A549 (cell line): Measurements from ENCODE around the gene PCDH12. TPM values are rescaled to one million over a fixed set of nuclear protein-coding genes. Genes with fewer than 3 reads are reported as not detected.

Experiments
- ATAC-seq, 2 experiments: fragments of 200-7000 bp in 1 of 2; fragments of >200 bp in 1 of 2; cut with Nextera tagmentation in 1 of 2; cut with Tn5 transposase in 1 of 2; 3 replicates each; pipeline versions ENCODE4 v1.8.0 to v1.9.1; 2018 to 2020; ENCODE audit warnings: mild to moderate bottlenecking in 1 of 2, moderate library complexity in 1 of 2
- CTCF ChIA-PET: fragments of 300-600 bp; sonication (Branson Sonifier 250); formaldehyde crosslinking; extraction: SDS; loops from one replicate; lab custom pipeline; 2021; ENCODE audit warnings: antibody characterized with exemption, inconsistent platforms; lab: Yijun Ruan, JAX
- POLR2A ChIA-PET: fragments of 350-600 bp; formaldehyde crosslinking; extraction: SDS; loops from one replicate; lab custom pipeline; 2021; ENCODE audit warnings: antibody characterized with exemption, inconsistent platforms; lab: Yijun Ruan, JAX
- DNase-seq, 2 experiments: peaks; one replicate each; pipeline versions ENCODE4 v3.0.0 to v3.0.0-alpha.2; 2011 to 2016; ENCODE audit warnings: low read depth in 1 of 2, low spot score in 1 of 2
- FAIRE-seq: peaks from 2 replicates; lab custom pipeline; 2011; peaks lifted over from hg19 to GRCh38; lab: Jason Lieb, UNC
- H3K27ac ChIP-seq, 2 experiments: fragments of >200 bp; sonication (Bioruptor Twin); formaldehyde crosslinking; 3 replicates each; pipeline ENCODE4 v1.5.1; 2016 to 2017
- H3K4me1 ChIP-seq: fragments of >200 bp; sonication (Bioruptor Twin); formaldehyde crosslinking; 3 replicates; pipeline ENCODE4 v1.6.1; 2016
- H3K4me2 ChIP-seq: fragments of >200 bp; sonication (Bioruptor Twin); formaldehyde crosslinking; 3 replicates; pipeline ENCODE4 v1.6.1; 2016
- H3K4me3 ChIP-seq: fragments of >200 bp; sonication (Bioruptor Twin); formaldehyde crosslinking; 3 replicates; pipeline ENCODE4 v1.5.1; 2016
- H3K9me3 ChIP-seq: fragments of >200 bp; sonication (Bioruptor Twin); formaldehyde crosslinking; 3 replicates; pipeline ENCODE4 v1.6.1; 2016
- CHD2 ChIP-seq: fragments of 150-350 bp; IDR thresholded peaks from 2 replicates; pipeline ENCODE4 v1.6.1; 2014; ENCODE audit warnings: low read length; ENCODE audit not compliant: partially characterized antibody
- E2F6 ChIP-seq: IDR thresholded peaks from 2 replicates; pipeline ENCODE4 v1.6.1; 2012; ENCODE audit warnings: low read depth, borderline replicate concordance
- EHF ChIP-seq: fragments of 250-450 bp; sonication (Bioruptor Pico); IDR thresholded peaks from 2 replicates; pipeline ENCODE4 v1.5.0; 2020; ENCODE audit warnings: mild to moderate bottlenecking
- ELK1 ChIP-seq: fragments of 150-350 bp; IDR thresholded peaks from 2 replicates; pipeline ENCODE4 v1.6.1; 2014; ENCODE audit warnings: low read depth, mild to moderate bottlenecking, low read length
- FOSL2 ChIP-seq, 2 experiments: fragments of 450-650 bp in 1 of 2; fragments of >200 bp in 1 of 2; sonication (Bioruptor Twin) in 1 of 2; formaldehyde crosslinking; IDR thresholded peaks; 2 replicates each; pipeline versions ENCODE4 v1.5.0 to v1.6.1; 2016 to 2020; ENCODE audit warnings: mild to moderate bottlenecking in 1 of 2, moderate library complexity in 1 of 2
- FOXS1 ChIP-seq: fragments of 250-450 bp; sonication (Bioruptor Pico); IDR thresholded peaks from 2 replicates; pipeline ENCODE4 v1.5.0; 2020; ENCODE audit warnings: mild to moderate bottlenecking, moderate library complexity
- GATA3 ChIP-seq: IDR thresholded peaks from 2 replicates; pipeline ENCODE4 v1.6.1; 2012; ENCODE audit warnings: borderline replicate concordance
- HES2 ChIP-seq: fragments of >200 bp; sonication (Bioruptor Twin); formaldehyde crosslinking; IDR thresholded peaks from 2 replicates; pipeline ENCODE4 v1.6.1; 2016
- HOXB13 ChIP-seq: fragments of 250-450 bp; sonication (Bioruptor Pico); IDR thresholded peaks from 2 replicates; pipeline ENCODE4 v1.5.0; 2020; ENCODE audit warnings: low read depth, mild to moderate bottlenecking, moderate library complexity
- MAFK ChIP-seq: fragments of 450-650 bp; IDR thresholded peaks from 2 replicates; pipeline ENCODE4 v1.6.1; 2014; ENCODE audit not compliant: partially characterized antibody
- PBX3 ChIP-seq: IDR thresholded peaks from 2 replicates; pipeline ENCODE4 v1.6.1; 2012
- POLR2A ChIP-seq: IDR thresholded peaks from 2 replicates; pipeline ENCODE4 v1.6.1; 2012; ENCODE audit warnings: mild to moderate bottlenecking, low read length
- POLR2AphosphoS2 ChIP-seq: conservative IDR thresholded peaks from 2 replicates; pipeline ENCODE4 v1.6.1; 2012; ENCODE audit warnings: low read length, improper control_type of control experiment, inconsistent platforms
- RCOR1 ChIP-seq: fragments of 150-350 bp; IDR thresholded peaks from 2 replicates; pipeline ENCODE4 v1.6.1; 2014; ENCODE audit warnings: antibody characterized with exemption, low read length, low read depth
- RNF2 ChIP-seq: fragments of 200-600 bp; sonication (generic); IDR thresholded peaks from 2 replicates; pipeline ENCODE4 v1.6.1; 2016; ENCODE audit warnings: low read depth, mild to moderate bottlenecking, antibody characterized with exemption, moderate library complexity, borderline replicate concordance
- SMC3 ChIP-seq: fragments of >200 bp; sonication (Bioruptor Twin); formaldehyde crosslinking; IDR thresholded peaks from 3 replicates; pipeline ENCODE4 v1.6.1; 2018; ENCODE audit warnings: inconsistent platforms
- TFCP2L1 ChIP-seq: fragments of 250-450 bp; sonication (Bioruptor Pico); IDR thresholded peaks from 2 replicates; pipeline ENCODE4 v1.5.0; 2021; ENCODE audit warnings: mild to moderate bottlenecking
- ZFP36 ChIP-seq: fragments of 450-650 bp; IDR thresholded peaks from 2 replicates; pipeline ENCODE4 v1.6.1; 2014; ENCODE audit warnings: borderline replicate concordance; ENCODE audit not compliant: partially characterized antibody
- ZNF302 ChIP-seq: fragments of 250-450 bp; sonication (Bioruptor Pico); IDR thresholded peaks from 2 replicates; pipeline ENCODE4 v1.9.0; 2021; ENCODE audit warnings: inconsistent platforms, mild to moderate bottlenecking, moderate library complexity
- ZSCAN20 ChIP-seq: fragments of 250-450 bp; sonication (Bioruptor Pico); IDR thresholded peaks from 2 replicates; pipeline ENCODE4 v1.8.0; 2022; ENCODE audit warnings: mild to moderate bottlenecking, moderate library complexity
- WGBS: methylation state at CpG from one replicate; pipeline ENCODE4 v1.1.6; 2017; ENCODE audit errors: missing lambda C conversion rate; 5-methylcytosine and 5-hydroxymethylcytosine counted together
- polyA plus RNA-seq, 4 experiments: library from polyadenylated mRNA; depleted of rRNA in 3 of 4; stranded (reverse); fragments of >200 nt; fragmentation: RNase III in 1 of 4; extraction: RNeasy Plus Mini Kit Qiagen cat#74134 plus additional on column Dnase treatment in 1 of 4; gene quantifications; 2 replicates in 3 of 4; 3 replicates in 1 of 4; pipeline ENCODE4 v1.2.3, GENCODE V29; 2011 to 2017

The PCDH12 gene
- polyA plus RNA-seq, 2 of the 4 experiments (the other 2 are of a cell fraction) = not detected

GRCh38 chr5:141940695-141941271 lies 17.2 kb downstream of the PCDH12 start:
- POLR2A ChIA-PET = interaction anchor here (0.9 to 4.8 kb wide), 2 partner anchors 17 to 28 kb away, joined by 4 to 28 read pairs; partner anchors contain the start of genes DELE1 and RNF14
- 0 out of 2 replicates have a peak, but pooled peaks have one; percentile 5 for TF ChIP-seq POLR2AphosphoS2
- no peak for TF ChIP-seq FOXS1
- TF ChIP-seq, all 56 proteins: peak for 1
- FAIRE-seq (no peak), DNase-seq (peak in 1 of 2 experiments; percentile 23), ATAC-seq (peak; percentile 75 to 79)
- Histone ChIP-seq H3K27ac (peak overlapping the region in 1 of 2 experiments; percentile 29; a peak in 1 of 6 replicates), H3K4me1 (peaks cover 9% of the 10 kb centered on the region; the same call in 2 of the 3 replicates), H3K4me3 (no peak overlapping the region), H3K9me3 (no peaks in the 10 kb centered on the region), H3K4me2 (no peak overlapping the region)
- CTCF ChIA-PET = interaction anchor here (0.6 to 11.8 kb wide), 8 partner anchors 9 to 249 kb away, joined by 3 to 158 read pairs (median 4); partner anchors contain the start of gene PCDH12
- WGBS = 48% methylated on average over 6 of the region's 6 CpGs

- FAIRE-seq = no peak
- ChIA-PET POLR2A (no interaction called here), CTCF (interaction anchor here (1.1 to 3.0 kb wide), 3 partner anchors 26 to 56 kb away, joined by 3 to 14 read pairs (median 3); no protein-coding TSS in a partner anchor)
- no peak overlapping the region for H3K27ac ChIP-seq
- H3K9me3 ChIP-seq = no peaks in the 10 kb centered on the region
- TF ChIP-seq E2F6 (no peak), GATA3 (no peak), HES2 (no peak), CHD2 (no peak), ZSCAN20 (no peak), MAFK (no peak), FOXS1 (no peak), FOSL2 (IDR thresholded peaks at IDR 0.05) (no peak), FOSL2 (CRISPR knock-in tag; IDR thresholded peaks at IDR 0.05) (no peak), POLR2A (no peak), HOXB13 (no peak), ELK1 (no peak), PBX3 (no peak), EHF (CRISPR knock-in tag) (no peak), SMC3 (no peak), ZNF302 (CRISPR knock-in tag) (no peak), ZFP36 (no peak), RCOR1 (no peak), RNF2 (no peak)
- no peak for DNase-seq
- no peak overlapping the region for H3K4me2 ChIP-seq
- WGBS = 97% methylated on average over 4 of the region's 4 CpGs
- H3K4me3 ChIP-seq = no peak overlapping the region
- no peak; a peak in 1 of 6 replicates for ATAC-seq
- no peaks in the 10 kb centered on the region; the same call in 2 of the 3 replicates for H3K4me1 ChIP-seq
Observed at GRCh38 chr5:141935538-141935937, 22.5 kb downstream of the PCDH12 start.

- H3K4me3 ChIP-seq = no peak overlapping the region
- ATAC-seq (0 out of 6 replicates have a peak, but pooled peaks of 1 of the 2 experiments have one; percentile 25), FAIRE-seq (no peak), DNase-seq (no peak)
- no peak overlapping the region for H3K4me2 ChIP-seq
- no peaks in the 10 kb centered on the region for H3K9me3 ChIP-seq
- 86% methylated on average over 11 of the region's 11 CpGs for WGBS
- no peak for TF ChIP-seq TFCP2L1 (CRISPR knock-in tag)
- H3K27ac ChIP-seq = no peak overlapping the region
- H3K4me1 ChIP-seq = no peaks in the 10 kb centered on the region
- CTCF ChIA-PET = interaction anchor here (0.7 to 1.8 kb wide), 7 partner anchors 9 to 233 kb away, joined by 3 to 7 read pairs (median 4); partner anchors contain the start of gene DELE1
- POLR2A ChIA-PET = no interaction called here
Observed at GRCh38 chr5:141934099-141934844, 23.7 kb downstream of the PCDH12 start.
